Heart left ventricle (tissue), 16 donors: ENCODE results near the gene TOP3B. TPM values are rescaled to one million over a fixed set of nuclear protein-coding genes. Genes with fewer than 3 reads are reported as not detected.

Experiments used
- ATAC-seq, 4 donors: fragments of 200-7000 bp; cut with Tn5 transposase; one replicate each; pipeline ENCODE4 v1.9.1; 2020 to 2022; ENCODE audit warnings: moderate library complexity in 4 of 4, mild to moderate bottlenecking in 3 of 4, moderate number of reproducible peaks in 1 of 4
- DNase-seq, 5 donors: peaks; one replicate each; pipeline ENCODE4 v3.0.0-alpha.2; 2020
- H3K27ac ChIP-seq, 12 donors: fragments of 200-600 bp; sonication (generic) in 4 of 12; one replicate each; pipeline versions ENCODE4 v1.5.0 to v1.8.0; 2016 to 2022; ENCODE audit warnings: mild to moderate bottlenecking in 2 of 12
- H3K27me3 ChIP-seq, 9 donors: fragments of 200-600 bp; sonication (generic) in 2 of 9; one replicate each; pipeline versions ENCODE4 v1.5.1 to v1.8.0; 2016 to 2022; ENCODE audit warnings: mild to moderate bottlenecking in 3 of 9
- H3K36me3 ChIP-seq, 9 donors: fragments of 200-600 bp; sonication (generic) in 2 of 9; one replicate each; pipeline versions ENCODE4 v1.5.0 to v1.8.0; 2018 to 2022; ENCODE audit warnings: mild to moderate bottlenecking in 2 of 9
- H3K4me1 ChIP-seq, 12 donors: fragments of 200-600 bp; sonication (generic) in 4 of 12; one replicate each; pipeline versions ENCODE4 v1.5.0 to v1.8.0; 2016 to 2022; ENCODE audit warnings: mild to moderate bottlenecking in 3 of 12
- H3K4me3 ChIP-seq, 12 donors: fragments of 200-600 bp; sonication (generic) in 4 of 12; one replicate each; pipeline versions ENCODE4 v1.5.0 to v1.8.0; 2017 to 2022; ENCODE audit warnings: mild to moderate bottlenecking in 9 of 12, moderate library complexity in 4 of 12
- H3K9me3 ChIP-seq, 12 donors: fragments of 200-600 bp; sonication (generic) in 4 of 12; one replicate each; pipeline versions ENCODE4 v1.5.0 to v1.8.0; 2016 to 2022; ENCODE audit warnings: mild to moderate bottlenecking in 1 of 12
- POLR2A ChIP-seq, 2 donors: fragments of 450-650 bp; IDR thresholded peaks; one replicate each; pipeline ENCODE4 v1.6.1; 2017; ENCODE audit warnings: antibody characterized with exemption in 2 of 2, mild to moderate bottlenecking in 2 of 2, moderate library complexity in 2 of 2
- WGBS, 4 donors: extraction: QIAGEN DNeasy Blood & Tissue Kit in 2 of 4; methylation state at CpG; one replicate each; pipeline versions ENCODE4 v1.1.5 to v1.1.7; 2013 to 2018; 5-methylcytosine and 5-hydroxymethylcytosine counted together
- intact Hi-C, 10 donors: fragments of 100-400 bp; cut with DNase I; formaldehyde crosslinking; loops; one replicate each; pipeline versions ENCODE4 v1.11.1 to v1.14.2; 2022
- polyA plus RNA-seq, 2 donors: library from polyadenylated mRNA; stranded (reverse); fragments of 200-250 nt; gene quantifications; one replicate each; pipeline ENCODE4 v1.2.3, GENCODE V29; 2013
- total RNA-seq, 9 donors: library from RNA; depleted of rRNA in 2 of 9; stranded (reverse); fragments of >200 nt in 2 of 9; fragmentation: NEBNext Ultra II Directional in 3 of 9; extraction: Animal tissue kit (Norgen Biotek cat#: 25700) in 3 of 9; gene quantifications; one replicate each; pipeline versions ENCODE4 v1.1.0 to v1.2.4, GENCODE V29; 2016 to 2023
- TF ChIP-seq, protein P1 (sequence below), 12 donors: fragments of 200-600 bp; sonication (generic) in 4 of 12; IDR thresholded peaks; one replicate each; pipeline versions ENCODE4 v1.5.0 to v1.8.0; 2018 to 2022; ENCODE audit warnings: antibody characterized with exemption in 12 of 12, mild to moderate bottlenecking in 5 of 12
- donor health status: ischemic (EF 13 %, LVEDD 7.1; RV severe dilation, severe dysfunction).
- donor health status: healthy with polysubstance abuse.
- donor health status: DM: no; HTN: yes; CAD: no.
- donor health status: DM: no; HTN: no; CAD: no.
- donor health status: ischemic (EF 25% LVEDD 6.9; RV normal size, moderate dysfunction).
- donor health status: ischemic (EF 25% LVEDD 5.7; RV mildly dilated, moderate dysfunction).
- donor health status: healthy.
- donor health status: DM: yes; HTN: yes; CAD: no.
- donor health status: ischemic (EF 35%, LVEDD 5.7; RV mildly dilated, moderate dysfunction).
- donor health status: nonischemic (EF 11% LVEDD 7.7; RV severe dilation, severe dysfunction).
- donor health status: DM: yes; HTN: yes; CAD: no.
- donor health status: PGD.
- donor health status: ischemic (EF 29% LVEDD 5.4; RV normal size, mild dysfunction).
- donor health status: nonischemic (EF 23%, LVEDD 6.1; RV moderate dilation, normal function).

The TOP3B gene
- total and polyA plus RNA-seq, 11 donors, result 9.5 to 12.9 (median 11.1) TPM

- Histone ChIP-seq H3K36me3 (peaks cover 0 to 81% (median 74%) of the 10 kb centered on the region in 9 donors), H3K9me3 (no peaks in the 10 kb centered on the region), H3K4me1 (peaks cover 0 to 3% (median 0%) of the 10 kb centered on the region in 12 donors), H3K27ac (no peak overlapping the region), H3K27me3 (no peaks in the 10 kb centered on the region), H3K4me3 (no peak overlapping the region)
- intact Hi-C loops, result no loop called here
- WGBS, 4 donors, result 85 to 93% (median 88%) methylated on average over 12 to 18 of the region's 18 CpGs
- TF ChIP-seq, protein P1, sequence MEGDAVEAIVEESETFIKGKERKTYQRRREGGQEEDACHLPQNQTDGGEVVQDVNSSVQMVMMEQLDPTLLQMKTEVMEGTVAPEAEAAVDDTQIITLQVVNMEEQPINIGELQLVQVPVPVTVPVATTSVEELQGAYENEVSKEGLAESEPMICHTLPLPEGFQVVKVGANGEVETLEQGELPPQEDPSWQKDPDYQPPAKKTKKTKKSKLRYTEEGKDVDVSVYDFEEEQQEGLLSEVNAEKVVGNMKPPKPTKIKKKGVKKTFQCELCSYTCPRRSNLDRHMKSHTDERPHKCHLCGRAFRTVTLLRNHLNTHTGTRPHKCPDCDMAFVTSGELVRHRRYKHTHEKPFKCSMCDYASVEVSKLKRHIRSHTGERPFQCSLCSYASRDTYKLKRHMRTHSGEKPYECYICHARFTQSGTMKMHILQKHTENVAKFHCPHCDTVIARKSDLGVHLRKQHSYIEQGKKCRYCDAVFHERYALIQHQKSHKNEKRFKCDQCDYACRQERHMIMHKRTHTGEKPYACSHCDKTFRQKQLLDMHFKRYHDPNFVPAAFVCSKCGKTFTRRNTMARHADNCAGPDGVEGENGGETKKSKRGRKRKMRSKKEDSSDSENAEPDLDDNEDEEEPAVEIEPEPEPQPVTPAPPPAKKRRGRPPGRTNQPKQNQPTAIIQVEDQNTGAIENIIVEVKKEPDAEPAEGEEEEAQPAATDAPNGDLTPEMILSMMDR (IDR thresholded peaks at IDR 0.05), result no peak
- TF ChIP-seq POLR2A (IDR thresholded peaks at IDR 0.05), result no peak
- ATAC-seq, result peak in 2 of 4 donors; percentile 3
- peak in 1 of 5 donors; percentile 24 for DNase-seq
Observed at GRCh38 chr22:21961127-21961867, 21.3 kb downstream of the TOP3B start.

DNA sequence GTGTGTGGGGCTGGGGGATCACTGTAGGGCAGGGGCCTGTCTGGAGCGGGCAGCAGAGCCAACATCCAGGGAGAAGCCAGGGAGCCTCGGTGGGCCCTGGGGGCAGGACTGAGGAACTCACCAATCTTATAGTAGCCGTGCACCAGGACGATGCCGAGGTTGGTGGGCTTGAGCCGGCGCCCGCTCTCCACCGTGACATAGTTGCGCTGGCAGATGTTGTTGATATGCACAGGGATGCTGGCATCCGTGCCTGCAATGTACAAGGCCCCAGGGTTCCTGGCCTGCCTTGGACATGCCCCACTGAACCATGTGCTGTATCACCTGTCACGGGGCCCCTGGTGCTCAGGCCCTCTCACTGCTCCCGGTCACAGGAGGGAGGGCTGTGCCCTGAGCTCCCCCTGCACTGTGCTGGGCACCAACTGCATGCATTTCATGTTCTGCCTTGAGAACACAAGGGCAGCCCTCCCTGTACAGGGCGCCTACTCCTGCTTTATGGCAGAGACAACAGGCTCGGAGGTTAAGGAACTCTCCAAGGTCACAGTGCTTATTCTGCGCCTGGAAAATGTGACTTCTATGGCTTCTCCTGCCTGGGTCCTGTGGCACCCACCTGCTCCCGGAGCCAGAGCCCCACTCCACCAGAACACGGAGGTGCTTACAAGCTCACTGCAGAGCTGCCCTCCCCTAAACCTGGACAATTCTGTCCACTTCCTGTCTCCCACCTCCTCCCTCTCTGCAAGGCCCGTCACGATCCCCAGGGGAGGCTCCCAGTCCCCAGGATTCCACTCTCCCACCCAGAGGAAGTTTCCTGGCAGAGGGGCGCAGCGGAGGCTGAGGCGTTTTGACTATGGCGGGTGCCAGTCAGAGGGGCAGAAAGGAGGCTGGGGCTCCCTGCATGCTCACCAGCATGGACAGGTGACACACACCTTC lies 22.1 kb downstream of the TOP3B start:
- no peak for TF ChIP-seq POLR2A (IDR thresholded peaks at IDR 0.05)
- TF ChIP-seq, protein P1 (IDR thresholded peaks at IDR 0.05), result no peak
- DNase-seq (no peak), ATAC-seq (peak in 1 of 4 donors; percentile 6)
- Histone ChIP-seq H3K4me3 (no peak overlapping the region), H3K27ac (no peak overlapping the region), H3K36me3 (peaks cover 0 to 73% (median 66%) of the 10 kb centered on the region in 9 donors), H3K27me3 (no peaks in the 10 kb centered on the region), H3K9me3 (no peaks in the 10 kb centered on the region), H3K4me1 (peaks cover 0 to 3% (median 0%) of the 10 kb centered on the region in 12 donors)
- intact Hi-C loops, result no loop called here
- 78 to 90% (median 82%) methylated on average over 11 to 24 of the region's 24 CpGs for WGBS, 4 donors

- intact Hi-C loops, result no loop called here
- Histone ChIP-seq H3K9me3 (no peaks in the 10 kb centered on the region), H3K27ac (no peak overlapping the region), H3K4me3 (no peak overlapping the region), H3K4me1 (peaks cover 0 to 3% (median 0%) of the 10 kb centered on the region in 12 donors), H3K27me3 (no peaks in the 10 kb centered on the region), H3K36me3 (peaks cover 0 to 63% (median 56%) of the 10 kb centered on the region in 9 donors)
- DNase-seq, result peak in 1 of 5 donors; percentile 61
- ATAC-seq, result no peak
- whole genome bisulfite sequencing, 4 donors, result 89 to 91% (median 90%) methylated on average over 9 to 18 of the region's 18 CpGs
- TF ChIP-seq, protein P1 (IDR thresholded peaks at IDR 0.05), result no peak
- no peak for TF ChIP-seq POLR2A (IDR thresholded peaks at IDR 0.05)
Observed at GRCh38 chr22:21959274-21960074, 23.1 kb downstream of the TOP3B start.
